HG03066 (cell line): ENCODE results near the gene GCH1.
"Not testable (repeated sequence)": the region's sequence is repeated elsewhere in the genome, so short reads cannot be mapped to it uniquely, and the experiment has no call there.

Experiments used
- ATAC-seq: cut with Tn5 transposase; IDR thresholded peaks from one replicate; pipeline ENCODE4 v1.9.1; 2021; ENCODE audit warnings: low read depth; ENCODE audit not compliant: unreplicated experiment

The GCH1 gene

GRCh38 chr14:54908973-54909372, 6.3 kb upstream of the GCH1 start:
- not testable (repeated sequence) for ATAC-seq

GRCh38 chr14:54908190-54908589, 5.6 kb upstream of the GCH1 start:
- ATAC-seq: no peak

- no peak for ATAC-seq
Measured at GRCh38 chr14:54906075-54906474, 3.4 kb upstream of the GCH1 start.

- ATAC-seq: peak; percentile 53
Measured at GRCh38 chr14:54902143-54902520, 494 bp downstream of the GCH1 start.

GRCh38 chr14:54901380-54902142, 1.1 kb downstream of the GCH1 start:
- ATAC-seq: no peak

GRCh38 chr14:54899573-54899972, 3.1 kb downstream of the GCH1 start:
- ATAC-seq: no peak

- not testable (repeated sequence) for ATAC-seq
Measured at GRCh38 chr14:54897809-54898555, 4.6 kb downstream of the GCH1 start.

GRCh38 chr14:54895683-54896082, 6.9 kb downstream of the GCH1 start:
- ATAC-seq: no peak

- no peak for ATAC-seq
Measured at GRCh38 chr14:54894995-54895394, 7.6 kb downstream of the GCH1 start.

- no peak for ATAC-seq
Measured at GRCh38 chr14:54893151-54893760, 9.4 kb downstream of the GCH1 start.

GRCh38 chr14:54891471-54892245, 11.0 kb downstream of the GCH1 start:
- ATAC-seq: no peak

GRCh38 chr14:54890788-54891187, 11.8 kb downstream of the GCH1 start:
- ATAC-seq: peak; percentile 78

- ATAC-seq: no peak
Measured at GRCh38 chr14:54889919-54890318, 12.7 kb downstream of the GCH1 start.

GRCh38 chr14:54882521-54882920, 20.1 kb downstream of the GCH1 start:
- ATAC-seq: no peak

GRCh38 chr14:54881761-54882401, 20.7 kb downstream of the GCH1 start:
- ATAC-seq: peak; percentile 51

GRCh38 chr14:54881235-54881760, 21.3 kb downstream of the GCH1 start:
- peak; percentile 47 for ATAC-seq

GRCh38 chr14:54877703-54878021, 25.0 kb downstream of the GCH1 start:
- no peak for ATAC-seq

- ATAC-seq: no peak
Measured at GRCh38 chr14:54877015-54877702, 25.5 kb downstream of the GCH1 start.

GRCh38 chr14:54875648-54876047, 27.0 kb downstream of the GCH1 start:
- ATAC-seq: not testable (repeated sequence)
